Neural cell (in vitro differentiated cells): Measurements from ENCODE around the gene ITGA1.

ENCODE experiments used
- EZH2 ChIP-seq: fragments of 200-600, 300-800 bp; shearing (Covaris generic), sonication (generic); IDR thresholded peaks from 2 replicates; pipeline ENCODE4 v1.6.1; 2014; ENCODE audit warnings: antibody characterized with exemption, low read length, borderline replicate concordance, mild to moderate bottlenecking; ENCODE audit not compliant: insufficient read depth, poor library complexity, severe bottlenecking
- TF ChIP-seq, protein P1 (sequence below): IDR thresholded peaks from 2 replicates; pipeline ENCODE4 v1.6.1; 2012; ENCODE audit warnings: borderline replicate concordance
- TF ChIP-seq, protein P2 (sequence below): fragments of 450-650 bp; IDR thresholded peaks from 2 replicates; pipeline ENCODE4 v1.5.1; 2014; ENCODE audit warnings: antibody characterized with exemption, mild to moderate bottlenecking, moderate library complexity; ENCODE audit not compliant: poor library complexity, severe bottlenecking

DNA sequence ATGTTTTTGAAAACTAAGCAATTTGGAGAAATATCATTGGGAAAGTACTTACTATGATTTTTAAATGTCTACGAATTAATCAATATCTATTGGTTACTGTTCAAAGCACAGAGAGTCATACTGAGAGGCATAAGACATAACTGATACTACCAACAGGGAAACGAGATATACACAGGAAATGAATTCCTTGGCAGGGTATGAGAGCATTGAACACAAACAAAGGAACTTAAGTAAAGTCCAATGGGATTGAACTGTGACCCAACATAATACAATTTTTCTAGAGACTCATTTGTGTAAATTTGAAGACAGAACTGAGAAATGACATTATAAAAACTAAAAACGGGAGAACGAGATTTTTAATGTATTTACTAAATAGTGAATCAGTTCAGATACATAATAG is 1.3 kb upstream of the ITGA1 start:
- TF ChIP-seq, protein P1, sequence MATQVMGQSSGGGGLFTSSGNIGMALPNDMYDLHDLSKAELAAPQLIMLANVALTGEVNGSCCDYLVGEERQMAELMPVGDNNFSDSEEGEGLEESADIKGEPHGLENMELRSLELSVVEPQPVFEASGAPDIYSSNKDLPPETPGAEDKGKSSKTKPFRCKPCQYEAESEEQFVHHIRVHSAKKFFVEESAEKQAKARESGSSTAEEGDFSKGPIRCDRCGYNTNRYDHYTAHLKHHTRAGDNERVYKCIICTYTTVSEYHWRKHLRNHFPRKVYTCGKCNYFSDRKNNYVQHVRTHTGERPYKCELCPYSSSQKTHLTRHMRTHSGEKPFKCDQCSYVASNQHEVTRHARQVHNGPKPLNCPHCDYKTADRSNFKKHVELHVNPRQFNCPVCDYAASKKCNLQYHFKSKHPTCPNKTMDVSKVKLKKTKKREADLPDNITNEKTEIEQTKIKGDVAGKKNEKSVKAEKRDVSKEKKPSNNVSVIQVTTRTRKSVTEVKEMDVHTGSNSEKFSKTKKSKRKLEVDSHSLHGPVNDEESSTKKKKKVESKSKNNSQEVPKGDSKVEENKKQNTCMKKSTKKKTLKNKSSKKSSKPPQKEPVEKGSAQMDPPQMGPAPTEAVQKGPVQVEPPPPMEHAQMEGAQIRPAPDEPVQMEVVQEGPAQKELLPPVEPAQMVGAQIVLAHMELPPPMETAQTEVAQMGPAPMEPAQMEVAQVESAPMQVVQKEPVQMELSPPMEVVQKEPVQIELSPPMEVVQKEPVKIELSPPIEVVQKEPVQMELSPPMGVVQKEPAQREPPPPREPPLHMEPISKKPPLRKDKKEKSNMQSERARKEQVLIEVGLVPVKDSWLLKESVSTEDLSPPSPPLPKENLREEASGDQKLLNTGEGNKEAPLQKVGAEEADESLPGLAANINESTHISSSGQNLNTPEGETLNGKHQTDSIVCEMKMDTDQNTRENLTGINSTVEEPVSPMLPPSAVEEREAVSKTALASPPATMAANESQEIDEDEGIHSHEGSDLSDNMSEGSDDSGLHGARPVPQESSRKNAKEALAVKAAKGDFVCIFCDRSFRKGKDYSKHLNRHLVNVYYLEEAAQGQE = no peak
- TF ChIP-seq EZH2 = no peak
- TF ChIP-seq, protein P2, sequence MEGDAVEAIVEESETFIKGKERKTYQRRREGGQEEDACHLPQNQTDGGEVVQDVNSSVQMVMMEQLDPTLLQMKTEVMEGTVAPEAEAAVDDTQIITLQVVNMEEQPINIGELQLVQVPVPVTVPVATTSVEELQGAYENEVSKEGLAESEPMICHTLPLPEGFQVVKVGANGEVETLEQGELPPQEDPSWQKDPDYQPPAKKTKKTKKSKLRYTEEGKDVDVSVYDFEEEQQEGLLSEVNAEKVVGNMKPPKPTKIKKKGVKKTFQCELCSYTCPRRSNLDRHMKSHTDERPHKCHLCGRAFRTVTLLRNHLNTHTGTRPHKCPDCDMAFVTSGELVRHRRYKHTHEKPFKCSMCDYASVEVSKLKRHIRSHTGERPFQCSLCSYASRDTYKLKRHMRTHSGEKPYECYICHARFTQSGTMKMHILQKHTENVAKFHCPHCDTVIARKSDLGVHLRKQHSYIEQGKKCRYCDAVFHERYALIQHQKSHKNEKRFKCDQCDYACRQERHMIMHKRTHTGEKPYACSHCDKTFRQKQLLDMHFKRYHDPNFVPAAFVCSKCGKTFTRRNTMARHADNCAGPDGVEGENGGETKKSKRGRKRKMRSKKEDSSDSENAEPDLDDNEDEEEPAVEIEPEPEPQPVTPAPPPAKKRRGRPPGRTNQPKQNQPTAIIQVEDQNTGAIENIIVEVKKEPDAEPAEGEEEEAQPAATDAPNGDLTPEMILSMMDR = no peak
